GM21786 (cell line): ENCODE results near the gene CSNK1G2.
A peak's percentile ranks its signal among the peaks of the same experiment; 100 is the strongest.

Experiments used
- ATAC-seq: cut with Tn5 transposase; IDR thresholded peaks from one replicate; pipeline ENCODE4 v1.9.1; 2021; ENCODE audit not compliant: unreplicated experiment

CSNK1G2 gene

DNA sequence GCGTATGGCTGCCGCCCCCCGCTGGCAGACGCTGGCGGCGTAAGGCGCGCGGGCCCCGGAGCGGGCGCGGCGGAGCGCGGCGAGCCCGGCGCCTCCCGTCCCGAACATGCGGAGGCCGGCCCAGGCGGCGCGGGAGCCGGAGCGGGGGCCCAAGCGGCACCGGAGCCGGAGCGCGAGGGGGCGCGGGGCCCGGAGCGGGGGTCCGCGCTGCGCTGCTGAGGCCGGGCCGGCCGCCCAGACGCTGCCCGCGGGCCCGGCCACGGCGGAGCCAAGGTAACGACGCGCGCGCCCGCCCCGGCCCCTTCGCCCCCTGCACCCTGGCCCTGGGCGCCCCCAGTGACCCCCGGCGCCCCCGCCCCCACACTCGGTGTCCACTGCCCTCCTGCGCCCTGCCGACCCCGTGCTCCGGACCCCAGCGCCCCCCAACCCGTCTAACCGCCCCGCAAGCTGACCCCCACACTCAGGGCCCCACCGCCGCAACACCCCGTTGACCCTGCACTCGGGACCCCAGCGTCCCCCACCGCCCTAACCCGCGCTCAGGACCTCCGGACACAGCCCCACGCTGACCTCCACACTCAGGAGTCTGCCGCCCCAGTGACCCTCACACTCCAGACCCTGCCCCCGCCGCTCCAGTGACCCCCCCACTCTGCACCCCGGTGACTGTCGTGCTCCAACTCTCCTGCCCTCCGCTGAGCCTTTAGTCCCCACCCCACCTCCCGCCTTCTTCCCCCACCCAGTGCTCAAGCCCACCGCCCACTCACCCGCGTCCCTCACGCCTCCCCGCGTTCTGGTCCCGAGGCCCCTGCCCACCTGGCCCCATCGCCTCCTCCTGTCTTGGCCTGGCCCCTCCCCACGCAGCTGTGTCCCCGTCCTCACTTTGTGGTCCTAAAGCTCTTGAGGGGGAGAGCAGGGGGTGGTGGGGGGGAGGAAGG lies at the start of gene CSNK1G2:
CSNK1G2 (plus strand) TSS at position 27 of the 932 bp plus-strand sequence. CDS start 28,601 bp downstream, outside the sequence.
- peak; percentile 43 for ATAC-seq

DNA sequence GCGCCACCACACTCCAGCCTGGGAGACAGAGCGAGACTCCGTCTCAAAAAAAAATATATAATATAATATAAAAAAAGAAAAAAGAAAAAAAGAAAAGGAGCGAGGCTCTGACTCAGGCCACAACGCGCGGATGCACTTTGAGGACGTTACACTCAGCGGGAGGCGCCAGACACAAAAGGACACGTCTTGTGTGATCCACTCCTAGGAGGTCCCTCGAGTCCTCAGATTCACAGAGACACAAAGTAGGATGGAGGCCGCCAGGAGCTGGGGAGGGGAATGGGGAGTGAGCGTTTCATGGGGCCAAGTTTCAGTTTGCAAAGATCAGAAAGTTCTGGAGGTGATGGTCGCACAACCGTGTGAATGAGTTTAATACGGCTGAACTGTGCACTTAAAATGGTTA lies 47.2 kb upstream of the CSNK1G2 start:
- no peak for ATAC-seq

DNA sequence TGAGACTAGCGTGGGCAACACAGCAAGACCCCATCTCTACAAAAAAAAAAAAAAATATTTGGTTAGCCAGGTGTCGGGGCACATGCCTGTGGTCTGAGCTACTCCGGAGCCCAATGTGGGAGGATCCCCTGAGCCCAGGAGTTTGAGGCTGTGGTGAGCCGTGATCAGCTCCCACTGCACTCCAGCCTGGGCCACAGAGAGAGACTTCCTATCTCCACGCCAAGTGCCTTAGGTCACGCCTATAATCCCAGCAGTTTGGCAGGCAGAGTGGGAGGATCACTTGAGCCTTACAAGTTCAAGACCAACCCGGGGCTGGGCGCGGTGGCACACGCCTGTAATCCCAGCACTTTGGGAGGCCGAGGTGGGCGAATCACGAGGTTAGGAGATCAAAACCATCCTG lies 44.5 kb upstream of the CSNK1G2 start:
- no peak for ATAC-seq

DNA sequence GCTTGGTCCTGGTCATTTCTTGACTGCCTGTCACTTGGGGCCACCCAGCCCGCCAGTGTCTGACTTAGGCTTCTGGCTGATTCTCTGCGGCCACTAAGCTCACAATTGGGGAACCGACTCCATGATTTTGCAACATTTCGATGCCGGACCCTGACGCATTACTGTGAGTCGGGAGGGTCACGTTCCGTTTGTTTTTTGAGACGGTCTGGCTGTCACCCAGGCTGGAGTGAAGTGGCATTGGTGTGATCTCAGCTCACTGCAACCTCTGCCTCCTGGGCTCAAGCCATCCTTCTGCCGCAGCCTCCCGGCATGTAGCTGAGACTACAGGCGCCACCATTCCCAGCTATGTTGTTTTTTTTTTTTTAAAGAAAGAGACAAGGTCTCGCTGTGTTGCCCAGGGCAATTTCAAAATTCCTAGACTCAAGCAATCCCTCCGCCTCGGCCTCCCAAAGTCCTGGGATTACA lies 39.0 kb upstream of the CSNK1G2 start:
- no peak for ATAC-seq

DNA sequence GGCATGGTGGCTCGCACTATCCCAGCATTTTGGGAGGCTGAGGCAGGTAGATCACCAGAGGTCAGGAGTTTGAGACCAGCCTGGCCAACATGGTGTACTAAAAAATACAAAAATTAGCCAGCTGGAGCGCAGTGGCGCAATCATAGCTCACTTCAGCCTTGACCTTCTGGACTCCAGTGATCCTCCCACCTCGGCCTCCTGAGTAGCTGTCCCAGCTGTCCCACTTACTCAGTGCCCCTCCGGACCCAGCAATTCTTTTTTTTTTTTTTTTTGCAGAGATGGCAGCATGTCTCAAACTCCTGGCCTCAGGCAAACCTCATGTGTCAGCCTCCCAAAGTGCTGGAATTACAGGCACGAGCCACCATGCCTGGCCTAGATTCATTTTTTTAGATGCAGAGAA lies 38.0 kb upstream of the CSNK1G2 start:
- no peak for ATAC-seq

DNA sequence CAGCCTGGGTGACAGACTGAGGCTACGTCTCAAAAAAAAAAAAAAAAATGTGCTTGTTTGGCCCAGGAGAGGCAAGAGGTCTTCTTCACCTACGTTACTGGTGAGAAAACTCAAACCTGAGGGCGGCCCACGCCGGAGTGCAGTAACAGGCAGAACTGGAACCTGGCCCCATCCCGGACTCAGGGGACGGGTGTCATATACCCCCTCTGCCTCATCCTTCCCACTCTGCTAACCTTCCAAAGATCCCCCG lies 36.2 kb upstream of the CSNK1G2 start:
- ATAC-seq: peak; percentile 6

DNA sequence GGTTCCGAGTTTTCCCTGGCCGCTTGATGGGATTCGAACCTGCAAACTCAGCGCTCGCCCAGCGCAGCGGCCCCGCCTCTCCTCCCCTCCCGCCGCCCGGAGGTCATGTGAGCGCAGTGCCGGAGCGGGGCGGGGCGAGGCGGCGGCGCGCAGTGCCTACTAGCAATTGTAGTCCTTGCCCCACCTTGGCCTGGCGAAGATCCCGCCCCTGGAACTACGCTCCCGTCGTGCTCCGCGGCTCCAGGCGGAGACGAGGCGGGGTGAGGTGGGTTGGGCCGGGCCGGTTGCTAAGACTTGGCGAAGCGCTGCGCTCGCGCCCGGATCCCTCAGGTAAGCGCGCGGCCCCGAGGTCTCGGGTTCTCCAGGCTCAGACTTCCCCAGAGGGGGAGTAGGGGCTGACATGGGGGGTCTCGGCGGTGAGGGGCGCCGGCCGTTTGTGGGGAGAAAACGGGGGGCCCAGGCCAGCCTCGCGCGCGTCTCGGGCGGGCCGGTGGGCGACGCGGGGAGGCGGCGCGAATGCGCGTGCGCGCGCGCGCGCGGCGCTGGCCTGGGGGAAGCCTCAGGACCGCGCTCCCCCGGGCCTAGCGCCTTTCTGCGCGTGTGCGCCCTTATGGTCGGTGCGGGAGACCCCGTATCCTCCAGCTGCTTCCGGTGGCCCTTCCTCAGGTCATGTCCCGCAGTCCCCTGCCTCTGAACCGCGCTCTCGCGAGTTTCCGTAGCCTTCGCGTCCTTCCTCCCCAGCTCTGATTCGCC lies 35.7 kb upstream of the CSNK1G2 start, which contains the start of the genes ADAT3 and SCAMP4:
ADAT3 (plus strand) TSS at position 290 of the 753 bp plus-strand sequence. CDS start 6,649 bp downstream, outside the sequence.
SCAMP4 (plus strand) TSS at position 290 of the 753 bp plus-strand sequence. CDS start 9,621 bp downstream, outside the sequence.
- ATAC-seq: peak; percentile 78

DNA sequence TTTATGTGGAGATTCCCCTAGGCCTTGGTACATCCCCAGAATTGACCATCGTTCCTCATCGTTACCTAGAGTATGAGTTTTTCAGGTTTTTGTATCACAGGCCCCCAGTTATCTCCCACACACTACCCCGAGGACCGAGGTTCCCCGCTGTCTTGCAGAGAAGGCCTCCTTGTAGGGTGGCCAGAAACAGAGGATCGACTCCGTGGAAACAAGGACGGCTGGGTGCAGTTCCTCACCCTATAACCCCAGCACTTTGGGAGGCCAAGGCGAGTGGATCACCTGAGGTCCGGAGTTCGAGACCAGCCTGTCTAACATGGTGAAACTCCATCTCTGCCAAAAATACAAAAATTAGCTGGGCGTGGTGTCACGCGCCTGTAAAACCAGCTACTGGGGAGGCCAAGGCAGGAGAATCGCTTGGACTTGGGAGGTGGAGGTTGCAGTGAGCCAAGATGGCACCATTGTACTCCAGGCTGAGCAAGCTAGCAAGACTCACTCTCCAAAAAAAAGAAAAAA lies 35.1 kb upstream of the CSNK1G2 start:
- ATAC-seq: no peak

DNA sequence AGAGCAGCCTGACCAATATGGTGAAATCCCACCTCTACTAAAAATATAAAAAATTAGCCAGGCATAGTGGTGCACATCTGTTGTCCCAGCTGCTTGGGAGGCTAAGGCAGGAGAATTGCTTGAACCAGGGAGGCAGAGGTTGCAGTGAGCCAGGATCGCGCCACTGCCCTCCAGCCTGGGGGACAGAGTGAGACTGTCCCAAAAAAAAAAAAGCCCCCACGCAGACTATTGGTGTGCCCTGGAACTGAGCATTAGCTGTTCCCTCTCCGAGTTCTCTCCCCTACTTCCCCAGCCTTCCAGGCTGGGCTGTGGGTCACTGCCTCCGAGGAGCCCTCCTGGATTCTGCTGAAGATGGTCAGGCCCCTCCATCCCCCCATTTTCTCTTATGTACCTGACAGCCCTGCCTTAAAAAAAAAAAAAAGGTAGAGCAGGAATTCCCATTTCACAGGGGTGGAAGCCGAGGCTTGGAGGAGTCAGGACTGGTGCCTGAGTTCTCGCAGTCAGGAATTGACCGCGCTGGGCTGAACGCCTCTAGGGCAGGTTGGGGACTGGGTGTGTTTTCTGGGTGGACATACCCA lies 33.9 kb upstream of the CSNK1G2 start:
- no peak for ATAC-seq

DNA sequence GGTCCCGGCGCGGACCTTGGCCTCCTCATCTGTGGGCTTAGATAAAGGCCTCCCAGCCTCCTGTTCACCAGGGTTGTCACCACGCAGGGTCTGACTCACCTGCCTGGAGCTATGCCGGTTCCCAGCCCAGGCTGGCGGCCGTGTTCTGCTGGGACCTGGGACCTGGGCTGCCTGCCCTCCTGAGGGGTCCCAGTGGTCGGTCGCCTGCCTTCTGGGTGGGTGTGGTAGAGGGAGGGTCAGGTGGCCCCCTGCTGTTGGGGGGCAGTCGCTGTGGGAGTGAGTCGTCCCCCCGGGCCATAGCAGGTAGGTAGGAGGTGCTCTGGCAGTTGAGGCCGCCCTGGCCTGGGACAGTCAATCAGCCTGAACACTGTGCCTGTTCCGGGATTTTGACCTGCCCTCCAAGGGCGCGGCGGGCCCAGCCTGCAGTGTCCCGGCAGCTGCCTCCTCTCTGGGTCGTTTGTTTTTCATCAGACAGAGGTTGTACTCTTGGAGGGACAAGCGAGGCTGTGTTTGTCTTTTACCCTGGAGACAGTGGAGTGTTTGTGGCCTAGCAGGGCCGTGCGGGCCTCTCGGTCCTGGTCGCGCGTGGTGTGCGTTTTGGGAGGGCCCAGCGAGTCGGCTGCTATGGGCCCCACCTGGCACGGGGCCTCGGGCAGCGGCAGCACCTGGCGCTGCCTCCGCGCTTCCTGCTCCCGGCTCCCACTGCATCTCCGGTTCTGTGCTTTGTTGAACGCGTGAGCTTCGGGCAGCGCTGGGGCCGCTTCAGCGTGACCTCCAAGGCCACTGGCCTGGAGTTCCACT lies 33.2 kb upstream of the CSNK1G2 start:
- ATAC-seq: no peak

DNA sequence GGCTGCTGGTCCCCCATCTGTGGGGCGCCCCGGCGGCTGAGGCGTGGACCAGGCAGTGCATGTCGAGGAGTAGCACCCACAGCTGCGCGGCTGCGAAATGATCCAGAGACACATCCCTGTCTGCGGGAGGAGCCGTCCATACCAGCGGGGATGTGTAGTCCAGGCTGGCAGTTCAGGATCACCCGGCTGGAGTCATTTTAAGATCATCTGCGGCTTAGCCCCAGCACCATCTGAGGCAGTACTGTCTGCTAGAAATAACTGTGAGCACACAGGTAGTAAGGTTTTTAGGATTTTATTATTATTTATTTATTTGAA lies 32.7 kb upstream of the CSNK1G2 start:
- no peak for ATAC-seq

DNA sequence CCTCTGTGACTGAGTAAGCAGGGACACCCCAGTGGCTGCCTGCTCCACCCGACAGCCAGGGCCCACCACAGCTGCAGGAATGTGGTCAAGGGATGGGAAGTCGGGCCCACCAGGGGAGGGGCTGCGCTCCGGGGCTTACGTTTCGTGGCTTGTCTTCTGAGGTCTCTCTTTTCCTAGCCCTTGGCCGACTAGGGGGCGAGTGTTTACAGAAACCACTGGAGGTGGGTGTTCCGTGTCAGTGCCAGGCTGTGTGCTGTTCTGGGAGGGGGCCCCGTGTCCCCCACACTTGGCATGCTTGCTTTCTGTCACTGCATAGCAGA lies 31.3 kb upstream of the CSNK1G2 start:
- ATAC-seq: no peak

DNA sequence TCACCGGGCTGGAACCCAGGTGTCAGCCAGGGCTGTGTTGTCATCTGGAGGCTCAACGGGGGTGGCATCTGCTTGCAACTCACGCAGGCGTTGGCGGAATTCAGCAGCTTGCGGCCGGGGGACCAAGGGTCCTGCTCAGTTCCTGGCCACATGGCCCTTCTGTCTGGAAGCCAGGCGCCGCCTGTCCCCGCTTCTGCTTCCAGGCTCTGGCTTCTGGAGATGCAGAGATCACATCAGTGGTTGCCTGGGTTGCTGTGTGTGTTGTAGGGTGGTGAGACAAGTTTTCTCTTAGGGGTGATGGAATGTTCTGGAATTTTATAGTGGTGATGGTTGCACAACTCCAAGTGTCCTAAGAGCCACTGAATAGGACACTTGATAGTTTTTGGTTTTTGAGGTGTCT lies 30.8 kb upstream of the CSNK1G2 start:
- ATAC-seq: no peak

DNA sequence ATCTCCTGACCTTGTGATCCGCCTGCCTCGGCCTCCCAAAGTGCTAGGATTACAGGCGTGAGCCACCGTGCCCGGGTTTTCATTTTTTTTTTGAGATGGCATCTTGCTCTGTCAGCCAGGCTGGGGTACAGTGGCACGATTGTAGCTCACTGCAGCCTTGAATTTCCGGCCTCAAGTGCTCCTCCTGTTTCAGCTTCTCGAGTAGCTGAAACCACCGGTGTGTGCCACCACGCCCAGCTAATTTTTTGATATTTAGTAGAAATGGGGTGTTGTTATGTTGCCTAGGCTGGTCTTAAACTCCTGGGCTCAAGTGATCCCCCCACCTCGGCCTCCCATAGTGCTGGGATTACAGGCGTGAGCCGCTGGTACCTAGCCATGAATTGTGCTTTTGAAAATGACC lies 29.9 kb upstream of the CSNK1G2 start:
- ATAC-seq: no peak

DNA sequence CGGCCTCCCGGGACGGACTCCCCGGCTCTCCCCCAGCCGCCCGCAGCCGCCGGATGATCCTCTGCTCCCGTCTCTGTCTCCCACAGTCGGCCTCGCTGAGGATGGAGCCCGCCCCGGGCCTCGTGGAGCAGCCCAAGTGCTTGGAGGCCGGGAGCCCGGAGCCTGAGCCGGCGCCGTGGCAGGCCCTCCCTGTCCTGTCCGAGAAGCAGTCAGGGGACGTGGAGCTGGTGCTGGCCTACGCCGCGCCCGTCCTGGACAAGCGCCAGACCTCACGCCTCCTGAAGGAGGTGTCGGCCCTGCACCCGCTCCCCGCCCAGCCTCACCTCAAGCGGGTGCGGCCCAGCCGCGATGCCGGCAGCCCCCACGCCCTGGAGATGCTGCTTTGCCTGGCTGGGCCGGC lies 29.0 kb upstream of the CSNK1G2 start:
- ATAC-seq: no peak

DNA sequence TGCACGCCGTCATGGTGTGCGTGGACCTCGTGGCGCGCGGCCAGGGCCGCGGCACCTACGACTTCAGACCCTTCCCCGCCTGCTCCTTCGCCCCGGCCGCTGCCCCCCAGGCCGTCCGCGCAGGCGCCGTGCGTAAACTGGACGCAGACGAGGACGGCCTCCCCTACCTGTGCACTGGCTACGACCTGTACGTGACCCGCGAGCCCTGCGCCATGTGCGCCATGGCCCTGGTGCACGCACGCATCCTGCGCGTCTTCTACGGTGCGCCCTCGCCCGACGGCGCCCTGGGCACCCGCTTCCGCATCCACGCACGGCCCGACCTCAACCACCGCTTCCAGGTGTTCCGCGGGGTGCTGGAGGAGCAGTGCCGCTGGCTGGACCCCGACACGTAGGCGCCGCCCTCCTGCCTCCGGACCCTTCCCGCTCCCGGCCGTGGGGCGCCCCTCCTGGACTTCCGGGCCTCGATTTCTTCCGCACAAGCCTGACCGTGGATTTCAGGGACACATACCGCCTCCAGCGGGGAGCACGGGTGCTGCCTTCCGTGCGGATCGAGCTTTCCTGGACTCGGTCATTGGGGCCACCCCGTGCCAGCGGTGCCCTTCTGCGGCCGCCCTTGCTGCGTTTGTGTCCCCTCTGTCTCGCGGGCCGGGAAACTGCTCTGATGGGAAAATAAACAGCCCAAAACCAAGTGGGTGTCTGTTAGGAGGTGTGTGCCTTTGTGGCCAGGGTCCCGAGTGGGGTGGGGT lies 28.0 kb upstream of the CSNK1G2 start:
- no peak for ATAC-seq

DNA sequence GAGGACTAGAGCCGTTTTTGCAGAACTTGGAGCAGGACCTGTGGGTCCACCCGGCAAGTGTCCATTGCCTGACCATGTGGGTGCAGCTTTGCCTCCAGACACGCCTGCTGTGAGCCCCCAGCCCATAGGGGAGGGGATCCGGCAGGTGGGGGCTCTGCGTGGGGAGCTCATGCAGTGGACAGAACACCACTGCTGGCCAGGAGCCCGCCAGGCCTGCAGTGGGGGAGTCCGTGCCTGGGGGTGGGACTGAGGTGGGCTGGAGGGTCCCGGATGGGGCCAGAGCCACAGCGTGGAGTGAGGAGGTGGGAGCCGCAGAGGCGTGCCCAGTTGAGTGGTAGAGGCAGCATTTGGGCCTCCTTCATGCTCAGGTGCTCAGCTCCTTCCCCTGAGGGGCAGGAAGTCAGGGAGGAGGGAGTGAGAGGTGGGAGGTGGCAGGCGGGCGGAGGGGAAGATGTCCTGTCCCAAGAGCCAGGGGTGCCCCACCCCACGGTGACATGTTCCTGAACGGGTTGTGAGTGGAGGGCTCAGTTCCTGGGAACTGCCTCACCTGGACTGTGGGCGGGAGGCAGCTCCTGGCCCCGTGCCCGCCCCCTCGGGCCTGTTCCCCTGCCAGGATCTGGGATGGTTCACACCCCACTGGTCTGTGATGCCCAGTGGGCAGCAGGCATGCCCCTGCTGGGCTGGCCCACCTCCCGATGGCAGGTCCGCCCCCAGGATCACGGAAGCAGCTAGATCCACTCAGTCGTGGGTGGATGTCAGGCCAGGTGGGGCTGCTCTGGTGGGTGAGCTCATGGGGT lies 27.0 kb upstream of the CSNK1G2 start:
- no peak for ATAC-seq

DNA sequence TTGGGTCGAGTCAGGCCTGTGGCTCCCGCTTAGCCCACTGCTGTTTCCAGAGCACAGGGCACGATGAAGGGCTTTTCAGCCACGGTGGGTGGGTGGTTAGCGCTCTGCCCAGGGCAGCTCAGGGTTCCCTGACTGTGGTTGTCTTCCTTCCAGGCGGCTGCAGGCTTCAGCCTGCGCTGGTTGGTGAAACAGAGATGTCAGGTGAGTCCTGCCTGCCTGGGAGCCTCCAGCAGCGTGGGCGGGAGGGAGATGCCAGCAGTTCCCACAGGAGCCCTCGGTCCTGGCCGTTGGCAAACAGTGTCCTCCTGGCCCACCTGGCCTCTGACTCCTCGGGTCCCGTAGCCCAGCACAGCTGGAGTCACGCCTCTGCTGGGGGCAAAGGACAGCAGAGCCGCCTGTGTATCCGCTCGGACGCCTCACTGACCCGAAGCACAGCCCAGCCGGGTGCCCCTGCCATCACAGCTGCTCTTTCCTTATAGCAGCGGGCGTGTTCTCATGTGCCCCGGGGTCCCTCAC lies 26.1 kb upstream of the CSNK1G2 start:
- ATAC-seq: no peak

DNA sequence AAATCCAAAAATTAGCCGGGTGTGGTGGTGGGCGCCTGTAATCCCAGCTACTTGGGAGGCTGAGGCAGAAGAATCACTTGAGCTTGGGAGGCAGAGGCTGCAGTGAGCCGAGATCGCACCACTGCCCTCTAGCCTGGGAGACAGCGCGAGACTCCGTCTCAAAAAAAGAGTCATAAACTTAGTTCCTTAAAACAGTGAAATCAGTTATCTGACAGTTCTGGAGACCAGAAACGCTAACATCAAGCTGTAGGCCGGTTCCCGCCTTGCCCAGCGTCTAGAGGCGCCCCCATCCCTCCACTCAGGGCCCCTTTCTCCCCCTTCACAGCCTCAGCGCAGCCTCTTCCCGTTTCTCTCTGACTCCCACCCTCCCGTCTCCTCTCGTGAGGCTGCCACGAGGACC lies 23.8 kb upstream of the CSNK1G2 start:
- no peak for ATAC-seq
